Esophagus mucosa (tissue), 1 donor: ENCODE results near the gene ELAVL1. TPM values are rescaled to one million over a fixed set of nuclear protein-coding genes. Genes with fewer than 3 reads are reported as not detected.
A peak's percentile ranks its signal among the peaks of the same experiment; 100 is the strongest.
"Not testable (repeated sequence)": the region's sequence is repeated elsewhere in the genome, so short reads cannot be mapped to it uniquely, and the experiment has no call there.

Experiments
- ATAC-seq: fragments of 200-7000 bp; cut with Tn5 transposase; one replicate; pipeline ENCODE4 v1.9.1; 2020
- total RNA-seq: library from RNA; stranded (reverse); gene quantifications from one replicate; pipeline ENCODE4 v1.2.4, GENCODE V29; 2023
- donor health status: DM: yes; HTN: yes; CAD: no.

Gene ELAVL1
- total RNA-seq, 1 donor from 2014 or later: 48.7 TPM

- ATAC-seq: no peak
These were observed 37.2 kb downstream of the ELAVL1 start for GRCh38 chr19:7968008-7968795.

GRCh38 chr19:7965921-7966665, 39.3 kb downstream of the ELAVL1 start:
- ATAC-seq: no peak

GRCh38 chr19:7965259-7965841, 40.1 kb downstream of the ELAVL1 start:
- ATAC-seq: no peak

- ATAC-seq: no peak
These were observed 41.9 kb downstream of the ELAVL1 start for GRCh38 chr19:7963566-7963965.

- ATAC-seq: no peak
These were observed 42.7 kb downstream of the ELAVL1 start for GRCh38 chr19:7962644-7963268.

- no peak for ATAC-seq
These were observed 43.4 kb downstream of the ELAVL1 start for GRCh38 chr19:7961920-7962626.

GRCh38 chr19:7961082-7961481, 44.4 kb downstream of the ELAVL1 start:
- ATAC-seq: not testable (repeated sequence)

- no peak for ATAC-seq
These were observed 46.2 kb downstream of the ELAVL1 start for GRCh38 chr19:7959211-7959610.

- ATAC-seq: peak; percentile 27
These were observed 49.7 kb downstream of the ELAVL1 start for GRCh38 chr19:7955696-7956095.

- no peak for ATAC-seq
These were observed 51.9 kb downstream of the ELAVL1 start for GRCh38 chr19:7953576-7953975.

- ATAC-seq: peak; percentile 27
These were observed 52.4 kb downstream of the ELAVL1 start for GRCh38 chr19:7953060-7953459.

- ATAC-seq: no peak
These were observed 57.5 kb downstream of the ELAVL1 start for GRCh38 chr19:7947939-7948338.

GRCh38 chr19:7944177-7944761, 61.2 kb downstream of the ELAVL1 start:
- peak; percentile 39 for ATAC-seq

- ATAC-seq: peak; percentile 99
These were observed 61.8 kb downstream of the ELAVL1 start, which contains the start of gene TIMM44 for GRCh38 chr19:7943444-7944176. Gene TIMM44 (minus strand): TSS chr19:7943666. CDS start chr19:7943651, 15 bp downstream.

- ATAC-seq: no peak
These were observed 62.4 kb downstream of the ELAVL1 start for GRCh38 chr19:7942981-7943443.

GRCh38 chr19:7941895-7942596, 63.4 kb downstream of the ELAVL1 start:
- no peak for ATAC-seq

GRCh38 chr19:7940841-7941240, 64.6 kb downstream of the ELAVL1 start:
- ATAC-seq: no peak

GRCh38 chr19:7934766-7935165, 70.7 kb downstream of the ELAVL1 start:
- ATAC-seq: no peak

- ATAC-seq: no peak
These were observed 71.4 kb downstream of the ELAVL1 start for GRCh38 chr19:7933828-7934725.
